Testis (tissue), 2 donors: ENCODE data around the gene MFN1.

ENCODE experiments used
- CTCF ChIP-seq, 3 experiments: fragments of 450-650 bp in 2 of 3; fragments of 200-600 bp in 1 of 3; sonication (generic) in 1 of 3; IDR thresholded peaks; one replicate each; pipeline ENCODE4 v1.5.1; 2016 to 2019; ENCODE audit warnings: antibody characterized with exemption in 3 of 3, mild to moderate bottlenecking in 2 of 3, moderate library complexity in 1 of 3
- POLR2A ChIP-seq: fragments of 450-650 bp; IDR thresholded peaks from one replicate; pipeline ENCODE4 v1.6.1; 2017; ENCODE audit warnings: antibody characterized with exemption, mild to moderate bottlenecking, moderate library complexity

DNA sequence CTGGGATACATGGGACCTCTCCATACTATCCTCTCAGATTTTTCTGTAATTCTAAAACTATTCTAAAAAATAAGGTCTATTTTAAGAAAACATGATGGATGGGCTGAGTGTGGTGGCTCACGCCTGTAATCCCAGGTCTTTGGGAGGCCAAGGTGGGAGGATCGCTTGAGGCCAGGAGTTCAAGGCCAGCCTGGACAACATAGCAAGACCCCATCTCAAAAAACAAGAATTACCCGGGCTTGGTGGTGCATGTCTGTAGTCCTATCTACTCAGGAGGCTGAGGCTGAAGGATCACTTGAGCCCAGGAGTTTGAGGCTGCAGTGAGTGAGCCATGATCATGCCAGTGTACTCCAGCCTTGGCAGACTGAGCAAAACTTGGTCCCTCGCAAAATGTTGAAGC is 15.3 kb upstream of the MFN1 start:
- TF ChIP-seq CTCF (IDR thresholded peaks at IDR 0.05) (no peak), POLR2A (no peak)
